HG03139 (cell line): Measurements from ENCODE around the gene WDR18.

Experiments used
- ATAC-seq: cut with Tn5 transposase; IDR thresholded peaks from one replicate; pipeline ENCODE4 v1.9.1; 2021; ENCODE audit not compliant: unreplicated experiment

The WDR18 gene

DNA sequence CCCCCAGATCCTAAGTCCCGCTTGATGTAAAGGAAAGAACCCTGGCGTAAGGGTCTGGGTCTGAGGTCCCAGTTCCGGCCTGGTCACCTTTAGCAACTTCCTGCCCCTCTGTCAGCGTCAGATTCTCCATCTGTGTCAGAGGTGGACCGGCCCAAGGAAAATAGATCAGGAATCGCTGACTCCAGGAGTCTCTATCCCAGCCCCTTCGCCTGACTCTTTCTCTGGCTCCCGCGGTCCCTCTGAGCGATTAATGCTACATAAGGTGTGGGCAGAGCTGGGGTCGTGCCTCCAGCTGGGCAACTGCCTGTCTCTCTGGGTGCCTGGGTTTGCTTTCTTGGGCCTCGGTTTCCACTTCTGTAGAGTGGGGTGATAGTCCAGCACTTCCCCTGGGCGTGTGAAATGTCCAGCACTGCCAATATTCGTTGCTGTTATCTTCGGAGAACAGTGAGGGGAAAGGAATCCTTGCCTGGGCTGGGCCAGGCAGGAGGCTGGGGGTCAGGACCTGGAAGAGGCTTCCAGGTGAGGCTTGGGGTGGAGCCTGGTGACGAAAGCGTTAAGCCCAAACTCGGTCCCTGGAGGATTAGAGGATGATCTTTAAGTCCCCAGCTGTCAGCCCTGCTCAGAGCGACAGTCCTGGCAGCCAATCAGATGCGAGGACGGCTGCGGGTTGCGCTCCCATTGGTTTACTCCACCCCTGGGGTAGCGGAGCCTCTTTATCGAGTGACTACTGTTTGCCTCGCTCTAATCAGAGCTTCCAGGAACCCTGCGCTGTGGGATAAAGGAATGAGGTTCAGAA, 56.5 kb downstream of the WDR18 start:
- ATAC-seq = peak; percentile 40

GRCh38 chr19:1041272-1041834, 57.2 kb downstream of the WDR18 start:
- ATAC-seq = no peak

- no peak for ATAC-seq
Measured at GRCh38 chr19:1041835-1042685, 57.9 kb downstream of the WDR18 start.

GRCh38 chr19:1042689-1043511, 58.8 kb downstream of the WDR18 start:
- no peak for ATAC-seq
